ENCODE results near the gene ZC3H14.

Gene ZC3H14

GRCh38 chr14:88612981-88613380 is 50.1 kb downstream of the ZC3H14 start:
- TF ChIP-seq SIN3A (IDR thresholded peaks at IDR 0.05; ENCODE audit: borderline replicate concordance, insufficient read depth, low read length) (no peak), FOXP2 (optimal IDR thresholded peaks at IDR 0.05; ENCODE audit: borderline replicate concordance, extremely low read depth, extremely low read length, insufficient read depth) (no peak), POLR2AphosphoS5 (IDR thresholded peaks at IDR 0.05; ENCODE audit: low read depth, low read length) (no peak), TAF1 (IDR thresholded peaks at IDR 0.05; ENCODE audit: borderline replicate concordance, insufficient read depth, low read length) (no peak)
- TF ChIP-seq, protein P1, sequence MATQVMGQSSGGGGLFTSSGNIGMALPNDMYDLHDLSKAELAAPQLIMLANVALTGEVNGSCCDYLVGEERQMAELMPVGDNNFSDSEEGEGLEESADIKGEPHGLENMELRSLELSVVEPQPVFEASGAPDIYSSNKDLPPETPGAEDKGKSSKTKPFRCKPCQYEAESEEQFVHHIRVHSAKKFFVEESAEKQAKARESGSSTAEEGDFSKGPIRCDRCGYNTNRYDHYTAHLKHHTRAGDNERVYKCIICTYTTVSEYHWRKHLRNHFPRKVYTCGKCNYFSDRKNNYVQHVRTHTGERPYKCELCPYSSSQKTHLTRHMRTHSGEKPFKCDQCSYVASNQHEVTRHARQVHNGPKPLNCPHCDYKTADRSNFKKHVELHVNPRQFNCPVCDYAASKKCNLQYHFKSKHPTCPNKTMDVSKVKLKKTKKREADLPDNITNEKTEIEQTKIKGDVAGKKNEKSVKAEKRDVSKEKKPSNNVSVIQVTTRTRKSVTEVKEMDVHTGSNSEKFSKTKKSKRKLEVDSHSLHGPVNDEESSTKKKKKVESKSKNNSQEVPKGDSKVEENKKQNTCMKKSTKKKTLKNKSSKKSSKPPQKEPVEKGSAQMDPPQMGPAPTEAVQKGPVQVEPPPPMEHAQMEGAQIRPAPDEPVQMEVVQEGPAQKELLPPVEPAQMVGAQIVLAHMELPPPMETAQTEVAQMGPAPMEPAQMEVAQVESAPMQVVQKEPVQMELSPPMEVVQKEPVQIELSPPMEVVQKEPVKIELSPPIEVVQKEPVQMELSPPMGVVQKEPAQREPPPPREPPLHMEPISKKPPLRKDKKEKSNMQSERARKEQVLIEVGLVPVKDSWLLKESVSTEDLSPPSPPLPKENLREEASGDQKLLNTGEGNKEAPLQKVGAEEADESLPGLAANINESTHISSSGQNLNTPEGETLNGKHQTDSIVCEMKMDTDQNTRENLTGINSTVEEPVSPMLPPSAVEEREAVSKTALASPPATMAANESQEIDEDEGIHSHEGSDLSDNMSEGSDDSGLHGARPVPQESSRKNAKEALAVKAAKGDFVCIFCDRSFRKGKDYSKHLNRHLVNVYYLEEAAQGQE (IDR thresholded peaks at IDR 0.05; ENCODE audit: insufficient read depth in 1 of 2, low read depth in 2 of 2, low read length in 2 of 2): no peak

DNA sequence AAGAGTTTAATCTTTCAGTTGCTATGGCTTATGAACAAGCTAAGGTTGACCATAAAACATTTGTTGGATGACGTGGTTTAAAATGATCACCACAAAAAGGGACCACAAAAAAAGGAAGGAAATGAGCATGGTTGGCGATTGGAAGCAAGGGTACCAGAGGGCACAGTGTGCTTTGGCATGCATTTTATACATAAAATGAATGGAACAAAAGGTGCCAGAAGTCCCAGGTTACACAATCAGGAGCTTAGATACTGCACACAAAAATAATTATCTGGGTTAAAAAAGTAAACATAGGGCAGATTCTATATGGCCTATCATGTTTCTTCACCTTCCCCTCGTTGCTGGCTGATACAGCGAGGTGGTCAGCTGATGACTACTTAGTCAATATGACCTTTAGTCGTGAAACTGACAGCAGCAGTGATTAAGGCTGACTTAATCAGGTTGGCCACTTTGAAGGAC is 50.7 kb downstream of the ZC3H14 start:
- no peak for TF ChIP-seq SIN3A (IDR thresholded peaks at IDR 0.05; ENCODE audit: borderline replicate concordance, insufficient read depth, low read length)
- no peak for TF ChIP-seq POLR2AphosphoS5 (IDR thresholded peaks at IDR 0.05; ENCODE audit: low read depth, low read length)
- no peak for TF ChIP-seq TAF1 (IDR thresholded peaks at IDR 0.05; ENCODE audit: borderline replicate concordance, insufficient read depth, low read length)
- no peak for TF ChIP-seq FOXP2 (optimal IDR thresholded peaks at IDR 0.05; ENCODE audit: borderline replicate concordance, extremely low read depth, extremely low read length, insufficient read depth)
- TF ChIP-seq, protein P1 (IDR thresholded peaks at IDR 0.05; ENCODE audit: insufficient read depth in 1 of 2, low read depth in 2 of 2, low read length in 2 of 2): no peak

GRCh38 chr14:88614218-88614907 is 51.5 kb downstream of the ZC3H14 start:
- TF ChIP-seq, protein P1 (IDR thresholded peaks at IDR 0.05; ENCODE audit: insufficient read depth in 1 of 2, low read depth in 2 of 2, low read length in 2 of 2): no peak
- TF ChIP-seq POLR2AphosphoS5 (IDR thresholded peaks at IDR 0.05; ENCODE audit: low read depth, low read length) (no peak), SIN3A (IDR thresholded peaks at IDR 0.05; ENCODE audit: borderline replicate concordance, insufficient read depth, low read length) (no peak), TAF1 (IDR thresholded peaks at IDR 0.05; ENCODE audit: borderline replicate concordance, insufficient read depth, low read length) (no peak), FOXP2 (optimal IDR thresholded peaks at IDR 0.05; ENCODE audit: borderline replicate concordance, extremely low read depth, extremely low read length, insufficient read depth) (no peak)

DNA sequence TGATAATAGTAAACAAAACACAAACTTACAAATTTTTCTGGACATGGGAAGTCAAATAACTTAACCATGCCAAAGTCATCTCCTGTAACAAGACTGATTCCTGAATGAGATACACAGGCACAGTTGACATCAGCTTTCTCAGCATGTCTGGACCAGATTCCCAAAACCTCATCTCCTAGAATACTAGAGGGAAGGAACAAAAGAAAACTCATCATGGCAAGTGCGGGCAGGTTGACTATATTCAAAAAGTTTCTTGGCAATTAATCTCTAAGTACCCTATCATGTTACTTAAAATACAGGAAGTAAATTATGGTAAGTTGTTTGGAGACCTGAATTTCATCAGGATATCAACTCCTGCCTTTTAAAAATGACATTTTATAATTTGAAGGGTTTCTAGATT is 53.9 kb downstream of the ZC3H14 start:
- TF ChIP-seq FOXP2 (optimal IDR thresholded peaks at IDR 0.05; ENCODE audit: borderline replicate concordance, extremely low read depth, extremely low read length, insufficient read depth): no peak
- TF ChIP-seq SIN3A (IDR thresholded peaks at IDR 0.05; ENCODE audit: borderline replicate concordance, insufficient read depth, low read length): no peak
- TF ChIP-seq, protein P1 (IDR thresholded peaks at IDR 0.05; ENCODE audit: insufficient read depth in 1 of 2, low read depth in 2 of 2, low read length in 2 of 2): no peak
- no peak for TF ChIP-seq POLR2AphosphoS5 (IDR thresholded peaks at IDR 0.05; ENCODE audit: low read depth, low read length)
- TF ChIP-seq TAF1 (IDR thresholded peaks at IDR 0.05; ENCODE audit: borderline replicate concordance, insufficient read depth, low read length): no peak
